ENCODE data around the gene SLC9A2. TPM values are rescaled to one million over a fixed set of nuclear protein-coding genes. Genes with fewer than 3 reads are reported as not detected.

Gene SLC9A2
- total and polyA plus RNA-seq, 10 of the 15 experiments (the other 5 are each of a cell fraction or from before 2014, with no cell fraction given): 0.13 to 1.2 (median 0.79) TPM

DNA sequence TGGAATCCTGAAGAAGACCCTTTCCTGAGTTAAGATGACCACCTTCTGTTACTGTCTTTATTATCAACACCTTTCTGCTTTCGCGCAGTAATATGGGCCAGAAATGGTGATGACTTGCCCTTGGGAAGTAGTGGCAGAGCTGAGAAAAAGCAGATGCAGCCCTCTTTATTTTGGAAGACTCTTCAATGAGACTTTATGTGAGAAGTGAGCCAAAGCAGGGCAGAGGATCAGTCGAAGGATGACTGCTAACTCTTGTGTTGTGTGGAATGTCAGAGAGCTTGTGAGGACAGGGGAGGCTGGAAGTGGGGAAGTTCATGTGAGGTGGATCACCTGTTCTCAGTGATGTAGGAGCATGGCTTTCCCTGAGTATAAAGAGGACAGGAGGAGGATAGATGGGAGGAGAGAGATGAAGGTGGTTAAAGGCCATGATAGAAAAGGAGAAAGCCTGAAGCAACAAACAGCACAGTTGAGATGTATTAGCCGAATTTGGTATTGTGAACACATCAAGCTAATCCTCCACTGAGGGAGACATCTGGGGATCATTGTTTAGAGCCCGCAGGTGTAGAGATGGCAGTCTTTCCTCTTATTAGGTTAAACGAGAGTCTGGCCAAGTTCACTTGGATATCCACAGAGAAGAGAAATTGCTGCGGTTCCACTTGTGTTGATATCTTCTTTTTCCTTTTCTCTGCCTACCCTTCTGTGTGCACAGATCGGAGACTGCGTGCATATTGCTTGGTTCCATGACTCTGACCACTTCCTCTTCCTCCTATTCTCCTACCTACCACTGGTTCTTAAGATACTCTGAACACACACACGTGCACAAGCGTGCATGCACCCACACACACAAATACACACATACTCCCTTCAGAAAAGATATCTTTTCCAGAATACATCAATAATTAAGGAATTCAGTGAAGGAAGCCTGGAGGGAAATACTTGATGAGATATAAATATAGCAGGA, 67.4 kb downstream of the SLC9A2 start:
- SMC1A ChIA-PET (ENCODE audit: uncharacterized antibody, unreplicated experiment): interaction anchor here (1.0 kb wide), 1 partner anchor 13 kb away, joined by 3 read pairs; no protein-coding TSS in a partner anchor
- CTCF ChIA-PET: interaction anchor here (0.7 kb wide), 1 partner anchor 71 kb away, joined by 3 read pairs; no protein-coding TSS in a partner anchor
- peak; percentile 56 for ATAC-seq

DNA sequence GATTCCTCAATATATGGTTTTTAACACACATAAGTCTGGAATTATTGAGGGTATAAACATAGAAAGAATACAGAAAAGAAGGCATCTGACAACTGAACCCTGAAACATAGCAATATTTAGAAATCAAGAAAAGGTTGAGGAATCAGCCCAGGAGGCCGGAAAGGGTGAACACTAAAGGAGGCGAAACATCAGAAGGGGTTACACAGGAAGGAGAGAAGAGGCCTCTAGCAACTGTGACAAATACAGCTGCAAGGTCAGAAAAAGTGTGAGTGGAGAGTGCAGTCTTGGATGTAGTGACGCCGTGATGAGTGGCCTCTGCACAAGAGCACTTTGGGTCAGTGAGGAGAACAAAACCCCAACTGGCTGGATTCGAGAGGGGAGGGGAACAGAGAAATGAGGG, 70.7 kb downstream of the SLC9A2 start:
- CTCF ChIA-PET: no interaction called here
- FAIRE-seq (no peak), DNase-seq (ENCODE audit: low read depth, low spot score) (no peak), ATAC-seq (no peak)
- H4K20me1 ChIP-seq (ENCODE audit: control insufficient read depth, insufficient read depth): no peaks in the 10 kb centered on the region
- SMC1A ChIA-PET (ENCODE audit: uncharacterized antibody, unreplicated experiment): no interaction called here
- no peaks in the 10 kb centered on the region for H3K36me3 ChIP-seq (ENCODE audit: control insufficient read depth in 2 of 2, insufficient read depth in 2 of 2, low read length in 1 of 2)
- POLR2A ChIA-PET: no interaction called here
- H3K79me2 ChIP-seq (ENCODE audit: control insufficient read depth, insufficient read depth, low read length): no peaks in the 10 kb centered on the region
- 38% methylated on average over 5 of the region's 5 CpGs for WGBS (ENCODE audit: insufficient coverage, insufficient replicate concordance, low lambda C conversion rate, missing lambda C conversion rate)
- no peaks in the 10 kb centered on the region; the same call in 2 of the 3 replicates for H3K9me3 ChIP-seq (replicated peaks; ENCODE audit: control insufficient read depth, insufficient read depth, low read length)
- in situ Hi-C loops (cut with MboI): no loop called here
- intact Hi-C loops (cut with micrococcal nuclease; ENCODE audit: unreplicated experiment): no loop called here
- H3K4me2 ChIP-seq (ENCODE audit: control insufficient read depth, insufficient read depth): no peak overlapping the region
- BruUV-seq (replicated peaks): no TSS peak
- no peak overlapping the region for H2AFZ ChIP-seq (ENCODE audit: control insufficient read depth, low read depth, low read length)
- no peak overlapping the region for H3K27ac ChIP-seq (ENCODE audit: control insufficient read depth, insufficient read depth)
- H3K4me1 ChIP-seq (ENCODE audit: control insufficient read depth, insufficient read depth, low read length): no peaks in the 10 kb centered on the region
- H3K9ac ChIP-seq (ENCODE audit: control insufficient read depth, insufficient read depth, low read length): no peak overlapping the region
- RAD21 ChIA-PET (ENCODE audit: unreplicated experiment): no interaction called here
- H3K27me3 ChIP-seq (replicated peaks in 1 of 2; ENCODE audit: control insufficient read depth in 2 of 2, insufficient read depth in 2 of 2, low read length in 1 of 2): peaks cover 0 to 3% of the 10 kb centered on the region in 2 experiments; a peak in 1 of 4 replicates
- no peak overlapping the region for H3K4me3 ChIP-seq
- TF ChIP-seq SUPT20H (IDR thresholded peaks at IDR 0.05; ENCODE audit: borderline replicate concordance, control insufficient read depth, low read depth, low read length) (no peak), TCF3 (IDR thresholded peaks at IDR 0.05; ENCODE audit: borderline replicate concordance, insufficient read depth, low read depth, low read length) (no peak), BCLAF1 (IDR thresholded peaks at IDR 0.05) (no peak), PAX5 (IDR thresholded peaks at IDR 0.05; ENCODE audit: borderline replicate concordance, low read depth, low read length) (no peak), TAF1 (IDR thresholded peaks at IDR 0.05; ENCODE audit: borderline replicate concordance, low read depth, low read length) (no peak), CTCF (IDR thresholded peaks at IDR 0.05 in 2 of 3, conservative IDR thresholded peaks at IDR 0.05 in 1 of 3; ENCODE audit: control insufficient read depth in 2 of 3, extremely low read depth in 1 of 3, insufficient read depth in 1 of 3, low read depth in 3 of 3, low read length in 3 of 3) (no peak), BCL11A (IDR thresholded peaks at IDR 0.05; ENCODE audit: low read depth, low read length) (no peak), NR2C1 (IDR thresholded peaks at IDR 0.05) (no peak)

More for the DNA sequence above, 67.4 kb downstream of the SLC9A2 start:
- ChIA-PET POLR2A (no interaction called here), RAD21 (ENCODE audit: unreplicated experiment) (interaction anchor here (0.8 kb wide), 1 partner anchor 71 kb away, joined by 3 read pairs; no protein-coding TSS in a partner anchor)
- no peak for FAIRE-seq
- H3K4me3 ChIP-seq: no peak overlapping the region
- in situ Hi-C loops (cut with MboI) (no loop called here), intact Hi-C loops (cut with micrococcal nuclease; ENCODE audit: unreplicated experiment) (no loop called here)
- H3K9ac ChIP-seq (ENCODE audit: control insufficient read depth, insufficient read depth, low read length): no peak overlapping the region
- BruUV-seq (replicated peaks): no TSS peak
- DNase-seq (ENCODE audit: low read depth, low spot score): no peak
- H3K4me1 ChIP-seq (ENCODE audit: control insufficient read depth, insufficient read depth, low read length): no peaks in the 10 kb centered on the region
- 30% methylated on average over 11 of the region's 11 CpGs for WGBS (ENCODE audit: insufficient coverage, insufficient replicate concordance, low lambda C conversion rate, missing lambda C conversion rate)
- H2AFZ ChIP-seq (ENCODE audit: control insufficient read depth, low read depth, low read length): peak overlapping the region; percentile 26; the same call in 1 of the 2 replicates
- no peaks in the 10 kb centered on the region for H3K79me2 ChIP-seq (ENCODE audit: control insufficient read depth, insufficient read depth, low read length)
- H4K20me1 ChIP-seq (ENCODE audit: control insufficient read depth, insufficient read depth): no peaks in the 10 kb centered on the region
- H3K9me3 ChIP-seq (replicated peaks; ENCODE audit: control insufficient read depth, insufficient read depth, low read length): no peaks in the 10 kb centered on the region; the same call in 2 of the 3 replicates
- peak overlapping the region; percentile 48; the same call in 1 of the 2 replicates for H3K4me2 ChIP-seq (ENCODE audit: control insufficient read depth, insufficient read depth)
- no peaks in the 10 kb centered on the region for H3K36me3 ChIP-seq (ENCODE audit: control insufficient read depth in 2 of 2, insufficient read depth in 2 of 2, low read length in 1 of 2)
- peak; percentile 63; the same call in 1 of the 2 replicates for TF ChIP-seq SPI1 (IDR thresholded peaks at IDR 0.05; ENCODE audit: borderline replicate concordance, insufficient read depth, low read depth, low read length)
- TF ChIP-seq BHLHE40 (IDR thresholded peaks at IDR 0.05; ENCODE audit: borderline replicate concordance in 1 of 2, low read depth in 2 of 2, low read length in 1 of 2): peak; percentile 33 to 61; a peak in 1 of 4 replicates
- TF ChIP-seq TBL1XR1 (IDR thresholded peaks at IDR 0.05; ENCODE audit: low read depth, low read length): no peak
- H3K27ac ChIP-seq (ENCODE audit: control insufficient read depth, insufficient read depth): no peak overlapping the region
- H3K27me3 ChIP-seq (replicated peaks in 1 of 2; ENCODE audit: control insufficient read depth in 2 of 2, insufficient read depth in 2 of 2, low read length in 1 of 2): peaks cover 0 to 3% of the 10 kb centered on the region in 2 experiments; a peak in 1 of 4 replicates

Data from GM12878 (cell line).